ENCODE measurements around the gene PPP3CA.

DNA sequence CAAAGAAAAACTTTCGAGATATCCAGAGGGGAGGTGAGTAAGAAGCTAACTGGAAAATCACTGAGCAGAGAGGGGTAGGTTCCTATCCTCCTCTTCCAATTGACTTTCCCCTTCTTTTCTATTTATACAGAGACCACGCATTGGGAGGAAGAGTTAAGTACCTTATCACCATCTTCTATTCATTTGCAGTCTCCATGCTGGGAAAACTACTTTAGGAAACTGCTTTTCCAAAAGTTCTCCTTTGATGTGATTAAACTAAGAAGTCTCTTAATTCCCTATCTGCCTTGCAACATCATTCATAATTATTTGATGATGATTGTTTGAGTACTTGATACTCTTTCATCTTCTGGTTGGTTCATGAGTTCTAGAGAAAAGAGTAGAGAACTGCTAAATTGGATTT is 306.6 kb downstream of the PPP3CA start:
- TF ChIP-seq EP300 (IDR thresholded peaks at IDR 0.05) (no peak), POLR2AphosphoS5 (IDR thresholded peaks at IDR 0.05) (no peak)
